HG03025 (cell line): Measurements from ENCODE around the gene CRHR1.
"Not testable (repeated sequence)": the region's sequence is repeated elsewhere in the genome, so short reads cannot be mapped to it uniquely, and the experiment has no call there.

Experiments used
- ATAC-seq: cut with Tn5 transposase; IDR thresholded peaks from one replicate; pipeline ENCODE4 v1.9.1; 2021; ENCODE audit warnings: mild to moderate bottlenecking, moderate library complexity; ENCODE audit not compliant: unreplicated experiment, low FRiP score

Gene CRHR1

GRCh38 chr17:45855691-45856336, 71.7 kb downstream of the CRHR1 start:
- no peak for ATAC-seq

DNA sequence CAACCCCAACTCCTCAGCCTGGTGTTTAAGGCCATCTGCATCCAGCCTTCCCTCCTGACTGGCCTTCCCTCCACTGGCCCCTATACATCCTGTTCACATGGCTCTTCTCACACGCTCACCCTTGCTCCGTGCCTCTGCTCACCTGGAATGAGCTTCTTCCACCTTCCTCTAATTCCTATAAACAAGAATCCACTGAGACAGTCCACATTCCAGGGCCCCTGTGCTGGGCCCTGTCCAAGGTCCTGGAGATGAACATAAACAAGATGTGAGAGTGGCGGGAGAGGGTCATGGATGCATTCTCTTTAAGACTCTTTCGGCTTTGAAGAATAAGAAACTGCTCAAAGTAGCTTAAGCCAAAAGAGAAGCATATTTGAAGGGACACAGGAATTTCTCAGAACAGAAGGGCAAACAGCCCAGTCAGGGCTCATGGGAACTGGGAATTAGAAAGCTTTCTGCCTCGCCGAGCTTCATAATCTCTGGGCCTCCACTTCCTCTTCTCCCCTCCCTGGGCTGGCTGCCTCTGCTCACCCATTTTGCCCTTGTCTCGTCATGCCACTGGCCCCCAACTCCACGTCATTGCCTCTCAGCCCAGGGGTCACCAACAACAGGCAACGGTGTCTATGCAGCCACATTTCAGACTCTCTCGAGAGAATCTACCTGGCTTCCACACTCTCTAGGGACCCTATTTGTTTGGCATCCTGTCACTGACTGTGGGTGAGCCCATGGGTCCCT, 74.0 kb downstream of the CRHR1 start:
- ATAC-seq: no peak

DNA sequence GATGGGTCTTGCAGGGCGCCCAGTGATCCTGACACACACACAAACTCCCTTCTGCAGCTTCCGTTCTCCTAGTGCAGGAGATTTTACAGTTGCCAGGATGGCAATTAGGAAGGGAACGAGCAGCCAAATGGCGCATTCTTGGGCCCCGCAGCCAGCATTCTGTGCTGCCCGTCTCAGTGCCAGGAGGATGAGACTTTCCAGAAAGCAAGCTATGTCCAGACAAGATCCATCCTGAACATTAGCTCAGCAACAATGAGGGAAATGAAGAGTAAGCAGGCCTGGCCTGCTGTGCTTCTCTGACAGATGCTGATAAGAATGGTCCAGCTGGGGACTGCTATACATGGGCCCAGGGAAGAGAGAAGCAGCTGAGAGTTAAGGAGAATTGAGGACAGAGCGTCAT, 77.0 kb downstream of the CRHR1 start:
- ATAC-seq: no peak

GRCh38 chr17:45862127-45862526, 78.0 kb downstream of the CRHR1 start:
- not testable (repeated sequence) for ATAC-seq

GRCh38 chr17:45863857-45864654, 79.9 kb downstream of the CRHR1 start:
- ATAC-seq: no peak

GRCh38 chr17:45867171-45867570, 83.1 kb downstream of the CRHR1 start:
- no peak for ATAC-seq

- no peak for ATAC-seq
These were observed 83.6 kb downstream of the CRHR1 start for GRCh38 chr17:45867702-45868101.

- ATAC-seq: no peak
These were observed 84.2 kb downstream of the CRHR1 start for GRCh38 chr17:45868276-45868675.

- ATAC-seq: no peak
These were observed 85.7 kb downstream of the CRHR1 start for GRCh38 chr17:45869676-45870341.

GRCh38 chr17:45870342-45870974, 86.3 kb downstream of the CRHR1 start:
- ATAC-seq: no peak

GRCh38 chr17:45871718-45872117, 87.6 kb downstream of the CRHR1 start:
- no peak for ATAC-seq

- ATAC-seq: no peak
These were observed 89.6 kb downstream of the CRHR1 start for GRCh38 chr17:45873728-45874127.

GRCh38 chr17:45874151-45874550, 90.0 kb downstream of the CRHR1 start:
- no peak for ATAC-seq

DNA sequence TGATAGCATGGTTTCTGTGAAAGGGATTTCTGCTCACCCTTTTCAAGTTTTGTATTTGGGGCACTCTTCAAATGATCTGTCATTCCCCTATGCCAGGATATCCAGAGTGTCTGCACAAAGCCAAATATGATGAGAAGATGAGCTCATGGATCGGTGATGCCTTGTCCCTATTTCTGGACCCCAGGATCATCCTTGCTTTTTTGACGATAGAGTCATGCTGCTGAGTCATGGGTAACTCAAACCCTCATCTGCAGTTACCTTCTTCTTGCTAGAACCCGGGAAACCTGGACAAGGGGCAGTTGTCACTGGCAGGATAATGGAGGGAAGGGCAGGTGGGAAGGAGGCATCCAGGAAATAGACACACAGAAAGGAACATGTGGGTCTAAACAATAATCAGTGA, 92.4 kb downstream of the CRHR1 start:
- ATAC-seq: no peak

- no peak for ATAC-seq
These were observed 93.3 kb downstream of the CRHR1 start for GRCh38 chr17:45877467-45877866.

- no peak for ATAC-seq
These were observed 98.9 kb downstream of the CRHR1 start for GRCh38 chr17:45883063-45883462.
